Astrocyte (in vitro differentiated cells and primary cell): ENCODE results near the gene RYR2. TPM values are rescaled to one million over a fixed set of nuclear protein-coding genes. Genes with fewer than 3 reads are reported as not detected.

ENCODE experiments used
- DNase-seq: peaks from one replicate; pipeline ENCODE4 v3.0.0-alpha.2; 2010; ENCODE audit warnings: low read depth
- FAIRE-seq: peaks from 2 replicates; lab custom pipeline; 2011; peaks lifted over from hg19 to GRCh38; lab: Jason Lieb, UNC
- H2AFZ ChIP-seq: 2 replicates; pipeline ENCODE4 v1.6.0; 2012; ENCODE audit warnings: low read depth, low read length, inconsistent platforms
- H3K27ac ChIP-seq: 2 replicates; pipeline ENCODE4 v1.5.1; 2011; ENCODE audit warnings: low read depth, low read length, inconsistent platforms
- H3K27me3 ChIP-seq: 2 replicates; pipeline ENCODE4 v1.6.0; 2011; ENCODE audit warnings: low read length, inconsistent platforms; ENCODE audit not compliant: insufficient read depth
- H3K36me3 ChIP-seq: 2 replicates; pipeline ENCODE4 v1.5.1; 2011; ENCODE audit warnings: low read length, inconsistent platforms; ENCODE audit not compliant: insufficient read depth
- H3K4me1 ChIP-seq: 2 replicates; pipeline ENCODE4 v1.5.1; 2011; ENCODE audit warnings: low read length, inconsistent platforms; ENCODE audit not compliant: insufficient read depth
- H3K4me2 ChIP-seq: 2 replicates; pipeline ENCODE4 v1.6.0; 2012; ENCODE audit warnings: low read length, inconsistent platforms
- H3K4me3 ChIP-seq: 2 replicates; pipeline ENCODE4 v1.5.1; 2011; ENCODE audit warnings: low read depth, mild to moderate bottlenecking, low read length, inconsistent platforms; ENCODE audit not compliant: insufficient read depth
- H3K79me2 ChIP-seq: 2 replicates; pipeline ENCODE4 v1.6.0; 2012; ENCODE audit warnings: mild to moderate bottlenecking, low read length, inconsistent platforms; ENCODE audit not compliant: insufficient read depth
- H3K9ac ChIP-seq: 2 replicates; pipeline ENCODE4 v1.6.0; 2012; ENCODE audit warnings: mild to moderate bottlenecking, low read length, inconsistent platforms
- H3K9me3 ChIP-seq: 2 replicates; pipeline ENCODE4 v1.5.1; 2012; ENCODE audit warnings: low read depth, mild to moderate bottlenecking, low read length, inconsistent platforms; ENCODE audit not compliant: insufficient read depth
- H4K20me1 ChIP-seq: 2 replicates; pipeline ENCODE4 v1.6.0; 2012; ENCODE audit warnings: low read length, inconsistent platforms; ENCODE audit not compliant: insufficient read depth
- H3K27ac Mint-ChIP-seq: one replicate; pipeline ENCODE4 v1.8.0; 2021; ENCODE audit warnings: mild to moderate bottlenecking, mixed read lengths; ENCODE audit not compliant: unreplicated experiment
- H3K27me3 Mint-ChIP-seq: one replicate; pipeline ENCODE4 v1.8.0; 2021; ENCODE audit warnings: low read depth, mixed read lengths; ENCODE audit not compliant: unreplicated experiment
- H3K36me3 Mint-ChIP-seq: one replicate; pipeline ENCODE4 v1.8.0; 2021; ENCODE audit warnings: low read depth, mixed read lengths; ENCODE audit not compliant: unreplicated experiment
- H3K4me1 Mint-ChIP-seq: one replicate; pipeline ENCODE4 v1.8.0; 2021; ENCODE audit warnings: low read depth, mixed read lengths; ENCODE audit not compliant: unreplicated experiment
- H3K4me3 Mint-ChIP-seq: one replicate; pipeline ENCODE4 v1.8.0; 2021; ENCODE audit warnings: mild to moderate bottlenecking, moderate library complexity, mixed read lengths; ENCODE audit not compliant: unreplicated experiment
- H3K9me3 Mint-ChIP-seq: one replicate; pipeline ENCODE4 v1.8.0; 2021; ENCODE audit warnings: mild to moderate bottlenecking, mixed read lengths; ENCODE audit not compliant: unreplicated experiment
- EZH2 ChIP-seq: IDR thresholded peaks from 2 replicates; pipeline ENCODE4 v1.6.1; 2012; ENCODE audit warnings: mild to moderate bottlenecking, low read length, inconsistent platforms; ENCODE audit not compliant: insufficient read depth
- total RNA-seq: library from RNA; stranded (reverse); gene quantifications from 2 replicates; pipeline ENCODE4 v1.2.1, GENCODE V29; 2021
- TF ChIP-seq, protein P1 (sequence below): IDR thresholded peaks from 2 replicates; pipeline ENCODE4 v1.5.1; 2011; ENCODE audit warnings: low read depth, mild to moderate bottlenecking, inconsistent platforms, low read length, moderate library complexity; ENCODE audit not compliant: insufficient read depth

Gene RYR2
- total RNA-seq, 1 donor from 2014 or later = 0.30 TPM

- Histone ChIP-seq H3K9me3 (peaks cover 1% of the 10 kb centered on the region), H3K27me3 (no peaks in the 10 kb centered on the region), H3K4me1 (no peaks in the 10 kb centered on the region), H3K9ac (no peak overlapping the region), H4K20me1 (no peaks in the 10 kb centered on the region), H3K27ac (no peak overlapping the region), H3K4me2 (no peak overlapping the region), H3K36me3 (no peaks in the 10 kb centered on the region), H3K4me3 (no peak overlapping the region), H2AFZ (no peak overlapping the region), H3K79me2 (no peaks in the 10 kb centered on the region)
- no peaks in the 10 kb centered on the region for H3K27me3 Mint-ChIP-seq
- H3K36me3 Mint-ChIP-seq = no peaks in the 10 kb centered on the region
- no peak for TF ChIP-seq EZH2
- TF ChIP-seq, protein P1, sequence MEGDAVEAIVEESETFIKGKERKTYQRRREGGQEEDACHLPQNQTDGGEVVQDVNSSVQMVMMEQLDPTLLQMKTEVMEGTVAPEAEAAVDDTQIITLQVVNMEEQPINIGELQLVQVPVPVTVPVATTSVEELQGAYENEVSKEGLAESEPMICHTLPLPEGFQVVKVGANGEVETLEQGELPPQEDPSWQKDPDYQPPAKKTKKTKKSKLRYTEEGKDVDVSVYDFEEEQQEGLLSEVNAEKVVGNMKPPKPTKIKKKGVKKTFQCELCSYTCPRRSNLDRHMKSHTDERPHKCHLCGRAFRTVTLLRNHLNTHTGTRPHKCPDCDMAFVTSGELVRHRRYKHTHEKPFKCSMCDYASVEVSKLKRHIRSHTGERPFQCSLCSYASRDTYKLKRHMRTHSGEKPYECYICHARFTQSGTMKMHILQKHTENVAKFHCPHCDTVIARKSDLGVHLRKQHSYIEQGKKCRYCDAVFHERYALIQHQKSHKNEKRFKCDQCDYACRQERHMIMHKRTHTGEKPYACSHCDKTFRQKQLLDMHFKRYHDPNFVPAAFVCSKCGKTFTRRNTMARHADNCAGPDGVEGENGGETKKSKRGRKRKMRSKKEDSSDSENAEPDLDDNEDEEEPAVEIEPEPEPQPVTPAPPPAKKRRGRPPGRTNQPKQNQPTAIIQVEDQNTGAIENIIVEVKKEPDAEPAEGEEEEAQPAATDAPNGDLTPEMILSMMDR = no peak
- H3K4me1 Mint-ChIP-seq = peaks cover 4% of the 10 kb centered on the region
- no peak overlapping the region for H3K27ac Mint-ChIP-seq
- no peak for FAIRE-seq
- DNase-seq = no peak
- no peaks in the 10 kb centered on the region for H3K9me3 Mint-ChIP-seq
- no peak overlapping the region for H3K4me3 Mint-ChIP-seq
Observed at GRCh38 chr1:237394281-237394680, 352.3 kb downstream of the RYR2 start.

GRCh38 chr1:237396426-237396825 lies 354.4 kb downstream of the RYR2 start:
- Mint-ChIP-seq H3K4me1 (no peaks in the 10 kb centered on the region), H3K27ac (no peak overlapping the region), H3K4me3 (no peak overlapping the region), H3K9me3 (peaks cover 5% of the 10 kb centered on the region), H3K36me3 (no peaks in the 10 kb centered on the region), H3K27me3 (no peaks in the 10 kb centered on the region)
- Histone ChIP-seq H3K79me2 (no peaks in the 10 kb centered on the region), H3K27ac (no peak overlapping the region), H3K9ac (no peak overlapping the region), H3K36me3 (no peaks in the 10 kb centered on the region), H2AFZ (no peak overlapping the region), H4K20me1 (no peaks in the 10 kb centered on the region), H3K4me1 (no peaks in the 10 kb centered on the region), H3K27me3 (no peaks in the 10 kb centered on the region), H3K9me3 (peaks cover 4% of the 10 kb centered on the region), H3K4me2 (no peak overlapping the region), H3K4me3 (no peak overlapping the region)
- DNase-seq (no peak), FAIRE-seq (no peak)
- no peak for TF ChIP-seq EZH2
- TF ChIP-seq, protein P1 = no peak

DNA sequence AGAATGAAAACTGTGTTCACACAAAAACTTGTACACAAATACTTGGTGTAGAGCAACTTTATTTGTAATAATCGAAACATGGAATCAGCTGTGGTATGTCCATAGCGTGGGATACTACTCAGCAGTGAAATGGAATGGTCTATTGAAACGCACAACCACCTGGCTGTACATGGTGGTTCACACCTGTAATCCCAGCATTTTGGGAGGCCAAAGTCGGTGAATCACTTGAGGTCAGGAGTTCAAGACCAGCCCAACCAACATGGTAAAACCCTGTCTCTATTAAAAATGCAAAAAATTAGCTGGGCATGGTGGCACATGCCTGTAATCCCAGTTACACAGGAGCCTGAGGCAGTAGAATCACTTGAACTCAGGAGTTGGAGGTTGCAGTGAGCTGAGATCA lies 356.8 kb downstream of the RYR2 start:
- DNase-seq (no peak), FAIRE-seq (no peak)
- Histone ChIP-seq H3K27me3 (no peaks in the 10 kb centered on the region), H3K4me2 (no peak overlapping the region), H3K9me3 (peaks cover 4% of the 10 kb centered on the region), H3K79me2 (no peaks in the 10 kb centered on the region), H3K36me3 (no peaks in the 10 kb centered on the region), H2AFZ (no peak overlapping the region), H4K20me1 (no peaks in the 10 kb centered on the region), H3K4me3 (no peak overlapping the region), H3K9ac (no peak overlapping the region), H3K4me1 (no peaks in the 10 kb centered on the region), H3K27ac (no peak overlapping the region)
- H3K4me3 Mint-ChIP-seq = no peak overlapping the region
- H3K36me3 Mint-ChIP-seq = no peaks in the 10 kb centered on the region
- no peaks in the 10 kb centered on the region for H3K27me3 Mint-ChIP-seq
- no peak overlapping the region for H3K27ac Mint-ChIP-seq
- peaks cover 5% of the 10 kb centered on the region for H3K9me3 Mint-ChIP-seq
- H3K4me1 Mint-ChIP-seq = no peaks in the 10 kb centered on the region
- TF ChIP-seq, protein P1 = no peak
- no peak for TF ChIP-seq EZH2
